HS-27A (cell line): ENCODE results near the gene EXD1.
"Not testable (repeated sequence)": the region's sequence is repeated elsewhere in the genome, so short reads cannot be mapped to it uniquely, and the experiment has no call there.

ENCODE experiments used
- DNase-seq: peaks from one replicate; pipeline ENCODE4 v3.0.0-alpha.2; 2012; ENCODE audit warnings: low read depth, missing footprints

EXD1 gene

DNA sequence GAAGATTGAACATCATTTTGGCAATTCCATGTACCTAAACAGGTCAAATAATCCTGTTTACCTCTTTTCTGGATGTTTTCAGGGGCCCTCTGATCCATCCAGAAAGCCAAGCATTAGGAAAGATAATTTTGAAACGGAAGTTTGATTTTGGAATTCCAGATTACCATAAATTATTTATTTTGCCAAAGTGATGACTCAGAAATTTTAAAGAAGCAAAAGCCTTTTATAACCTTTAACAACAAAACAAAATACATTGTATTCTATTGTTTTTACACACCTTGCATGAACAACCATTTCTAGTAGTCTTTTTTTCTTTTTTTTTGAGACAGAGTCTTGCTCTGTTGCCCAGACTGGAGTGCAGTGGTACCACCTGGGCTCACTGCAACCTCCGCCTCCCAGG, 82.5 kb downstream of the EXD1 start:
- no peak for DNase-seq

GRCh38 chr15:41139619-41140018, 90.9 kb downstream of the EXD1 start:
- no peak for DNase-seq

DNA sequence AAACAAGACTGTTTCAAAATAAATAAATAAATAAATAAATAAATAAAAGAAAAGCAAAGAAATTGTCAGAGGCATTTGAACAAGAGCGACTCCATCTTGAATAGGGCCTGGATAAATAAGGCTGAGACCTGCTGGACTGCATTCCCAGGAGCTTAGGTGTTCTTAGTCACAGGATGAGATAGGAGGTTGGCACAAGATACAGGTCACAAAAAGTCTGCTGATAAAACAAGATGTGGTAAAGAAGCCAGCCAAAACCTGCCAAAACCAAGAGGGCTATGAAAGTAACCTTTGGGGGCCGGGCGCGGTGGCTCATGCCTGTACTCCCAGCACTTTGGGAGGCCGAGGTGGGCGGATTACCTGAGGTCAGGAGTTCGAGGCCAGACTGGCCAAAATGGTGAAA, 91.4 kb downstream of the EXD1 start:
- DNase-seq, result not testable (repeated sequence)

DNA sequence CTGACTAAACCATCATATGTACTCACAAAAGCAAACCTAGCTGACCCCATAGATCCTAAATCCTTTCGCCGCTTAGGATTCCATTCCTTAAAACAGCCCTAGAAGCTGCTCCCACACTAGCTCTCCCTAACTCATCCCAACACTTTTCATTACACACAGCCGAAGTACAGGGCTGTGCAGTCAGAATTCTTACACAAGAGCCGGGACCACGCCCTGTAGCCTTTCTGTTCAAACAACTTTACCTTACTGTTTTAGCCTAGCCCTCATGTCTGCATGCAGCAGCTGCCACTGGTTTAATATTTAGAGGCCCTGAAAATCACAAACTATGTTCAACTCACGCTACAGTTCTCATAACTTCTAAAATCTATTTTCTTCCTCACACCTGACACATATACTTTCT, 95.0 kb downstream of the EXD1 start:
- DNase-seq, result not testable (repeated sequence)

DNA sequence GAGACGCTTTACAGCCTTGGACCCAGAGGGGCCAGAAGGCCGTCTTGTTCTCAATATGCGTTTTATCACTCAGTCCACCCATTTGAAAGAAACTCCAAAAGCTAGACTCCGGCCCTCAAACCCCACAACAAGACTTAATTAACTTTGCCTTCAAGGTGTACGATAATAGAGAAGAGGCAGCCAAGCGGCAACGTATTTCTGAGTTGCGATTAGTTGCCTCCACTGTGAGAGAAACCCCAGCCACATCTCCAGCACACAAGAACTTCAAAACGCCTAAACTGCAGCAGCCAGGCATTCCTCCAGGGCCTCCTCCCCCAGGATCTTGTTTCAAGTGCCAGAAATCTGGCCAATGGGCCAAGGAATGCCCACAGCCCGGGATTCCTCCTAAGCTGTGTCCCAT, 97.1 kb downstream of the EXD1 start:
- DNase-seq, result no peak
